Neutrophil (primary cell): ENCODE results near the gene AXL.

Experiments
- H3K27ac ChIP-seq: fragments of 200-600 bp; sonication (generic); 2 replicates; pipeline ENCODE4 v1.5.1; 2016; ENCODE audit warnings: mild to moderate bottlenecking, moderate library complexity
- H3K27me3 ChIP-seq: fragments of 200-600 bp; sonication (generic); 2 replicates; pipeline ENCODE4 v1.6.0; 2016; ENCODE audit warnings: mild to moderate bottlenecking
- H3K36me3 ChIP-seq: fragments of 200-600 bp; sonication (generic); 2 replicates; pipeline ENCODE4 v1.5.1; 2017
- H3K4me1 ChIP-seq, 2 experiments: fragments of 200-600 bp in 1 of 2; sonication (generic) in 1 of 2; 1 replicate in 1 of 2; 2 replicates in 1 of 2; pipeline versions ENCODE4 v1.5.1 to v1.6.1; 2013 to 2016; ENCODE audit warnings: low read depth in 1 of 2, low read length in 1 of 2, mild to moderate bottlenecking in 1 of 2, moderate library complexity in 1 of 2; ENCODE audit not compliant: control insufficient read depth in 1 of 2, insufficient read depth in 1 of 2
- H3K4me3 ChIP-seq, 2 experiments: fragments of 200-600 bp in 1 of 2; sonication (generic) in 1 of 2; 1 replicate in 1 of 2; 2 replicates in 1 of 2; pipeline ENCODE4 v1.5.1; 2013 to 2016; ENCODE audit warnings: low read depth in 1 of 2, low read length in 1 of 2, mild to moderate bottlenecking in 1 of 2, moderate library complexity in 1 of 2
- H3K9me3 ChIP-seq: fragments of 200-600 bp; sonication (generic); 2 replicates; pipeline ENCODE4 v1.5.1; 2016
- CTCF ChIP-seq: fragments of 200-600 bp; sonication (generic); IDR thresholded peaks from 2 replicates; pipeline ENCODE4 v1.5.1; 2016; ENCODE audit warnings: antibody characterized with exemption

The AXL gene

GRCh38 chr19:41218249-41218614, 791 bp upstream of the AXL start:
- no peak for TF ChIP-seq CTCF
- Histone ChIP-seq H3K4me1 (no peaks in the 10 kb centered on the region), H3K36me3 (no peaks in the 10 kb centered on the region), H3K27me3 (peaks cover 44% of the 10 kb centered on the region), H3K27ac (no peak overlapping the region), H3K9me3 (no peaks in the 10 kb centered on the region), H3K4me3 (no peak overlapping the region)

DNA sequence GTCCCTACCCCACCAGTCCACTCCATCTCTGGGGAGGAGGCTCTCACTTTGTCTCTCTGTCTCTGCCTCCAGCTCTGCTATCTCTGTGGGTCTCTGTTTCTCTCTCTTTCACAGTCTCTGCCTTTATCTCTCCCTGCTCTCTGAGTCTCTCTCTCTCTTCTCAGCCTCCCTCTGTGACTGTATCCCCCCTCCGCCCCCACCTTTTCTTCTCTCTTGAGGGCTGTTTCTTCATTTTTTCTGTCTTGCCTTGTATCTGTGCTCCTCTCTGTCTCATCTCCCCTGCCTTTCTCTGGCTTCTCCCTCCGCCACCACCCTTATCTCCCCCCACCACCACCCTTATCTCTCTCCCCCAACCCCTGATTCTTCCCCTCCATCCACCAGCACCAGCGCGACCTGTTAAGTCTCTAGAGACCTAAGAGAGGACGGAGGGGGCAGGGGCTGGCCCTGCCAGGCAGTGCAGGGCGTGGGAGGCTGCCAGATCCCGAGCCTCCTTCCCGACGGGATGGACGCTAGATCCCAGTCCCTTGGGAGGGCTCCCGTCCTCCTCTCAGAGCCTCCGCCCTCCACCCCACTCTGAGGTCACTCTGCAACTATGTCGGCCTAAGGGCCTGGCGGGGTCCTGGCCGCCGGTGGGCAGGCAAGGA, 1.0 kb downstream of the AXL start:
- Histone ChIP-seq H3K27me3 (peaks cover 62% of the 10 kb centered on the region), H3K36me3 (no peaks in the 10 kb centered on the region), H3K4me3 (no peak overlapping the region), H3K9me3 (no peaks in the 10 kb centered on the region), H3K4me1 (no peaks in the 10 kb centered on the region), H3K27ac (no peak overlapping the region)
- no peak for TF ChIP-seq CTCF

DNA sequence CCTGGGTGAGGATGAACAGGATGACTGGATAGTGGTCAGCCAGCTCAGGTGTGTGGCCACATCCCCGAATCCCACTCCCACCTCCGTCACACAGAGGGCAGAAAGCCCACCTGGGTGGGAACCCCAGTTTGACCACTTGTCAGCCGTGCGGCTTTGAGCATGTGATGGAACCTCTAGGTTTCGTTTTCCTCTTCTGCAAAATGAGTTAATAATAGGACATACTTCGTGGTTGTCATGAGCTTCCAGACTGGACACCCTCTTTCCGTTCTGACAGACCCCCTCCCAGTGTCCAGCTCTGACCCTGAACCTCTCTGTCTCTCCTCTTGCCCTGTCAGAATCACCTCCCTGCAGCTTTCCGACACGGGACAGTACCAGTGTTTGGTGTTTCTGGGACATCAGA, 1.8 kb downstream of the AXL start:
- H3K4me1 ChIP-seq = no peaks in the 10 kb centered on the region
- no peak overlapping the region for H3K4me3 ChIP-seq
- no peak for TF ChIP-seq CTCF
- no peak overlapping the region for H3K27ac ChIP-seq
- no peaks in the 10 kb centered on the region for H3K36me3 ChIP-seq
- no peaks in the 10 kb centered on the region for H3K9me3 ChIP-seq
- peaks cover 70% of the 10 kb centered on the region for H3K27me3 ChIP-seq

DNA sequence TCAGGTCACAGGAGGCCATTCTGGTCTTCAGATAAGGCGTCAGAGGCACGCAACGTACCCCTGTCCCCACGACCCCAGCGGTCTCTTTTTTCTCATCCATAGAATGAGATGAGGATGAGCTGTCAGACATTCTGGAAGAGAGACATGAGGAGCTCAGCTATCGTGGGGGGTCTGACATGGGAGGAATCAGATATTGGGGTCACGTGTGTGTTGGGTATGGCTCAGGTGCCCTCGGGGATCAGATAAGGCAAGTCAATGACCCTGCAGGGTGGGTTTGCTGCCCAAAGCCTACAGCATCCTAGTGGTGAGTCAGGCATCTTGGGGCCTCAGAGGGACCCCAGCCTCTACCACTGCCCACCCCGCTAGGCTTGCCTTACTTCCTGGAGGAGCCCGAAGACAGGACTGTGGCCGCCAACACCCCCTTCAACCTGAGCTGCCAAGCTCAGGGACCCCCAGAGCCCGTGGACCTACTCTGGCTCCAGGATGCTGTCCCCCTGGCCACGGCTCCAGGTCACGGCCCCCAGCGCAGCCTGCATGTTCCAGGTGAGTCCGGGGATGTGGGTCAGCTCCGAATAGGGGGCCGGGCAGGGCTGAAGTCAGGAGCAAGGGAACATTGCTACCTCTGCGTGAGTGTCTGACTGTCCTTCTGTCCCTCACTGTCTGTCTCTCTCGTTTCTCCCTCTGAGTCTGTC, 2.6 kb downstream of the AXL start:
- Histone ChIP-seq H3K27me3 (peaks cover 78% of the 10 kb centered on the region), H3K4me3 (no peak overlapping the region), H3K36me3 (no peaks in the 10 kb centered on the region), H3K4me1 (no peaks in the 10 kb centered on the region), H3K9me3 (no peaks in the 10 kb centered on the region), H3K27ac (no peak overlapping the region)
- TF ChIP-seq CTCF = no peak

- no peaks in the 10 kb centered on the region for H3K36me3 ChIP-seq
- no peak overlapping the region for H3K4me3 ChIP-seq
- H3K9me3 ChIP-seq = no peaks in the 10 kb centered on the region
- H3K27ac ChIP-seq = no peak overlapping the region
- peaks cover 84% of the 10 kb centered on the region for H3K27me3 ChIP-seq
- H3K4me1 ChIP-seq = no peaks in the 10 kb centered on the region
- no peak for TF ChIP-seq CTCF
Observed at GRCh38 chr19:41222240-41222639, 3.2 kb downstream of the AXL start.
